Measurements from ENCODE around the gene NDUFC1. TPM values are rescaled to one million over a fixed set of nuclear protein-coding genes. Genes with fewer than 3 reads are reported as not detected.
A peak's percentile ranks its signal among the peaks of the same experiment; 100 is the strongest.

NDUFC1 gene
- total and polyA plus RNA-seq, 9 of the 15 experiments (the other 6 are each of a cell fraction or from before 2014, with no cell fraction given): 58.9 to 378 (median 120) TPM

DNA sequence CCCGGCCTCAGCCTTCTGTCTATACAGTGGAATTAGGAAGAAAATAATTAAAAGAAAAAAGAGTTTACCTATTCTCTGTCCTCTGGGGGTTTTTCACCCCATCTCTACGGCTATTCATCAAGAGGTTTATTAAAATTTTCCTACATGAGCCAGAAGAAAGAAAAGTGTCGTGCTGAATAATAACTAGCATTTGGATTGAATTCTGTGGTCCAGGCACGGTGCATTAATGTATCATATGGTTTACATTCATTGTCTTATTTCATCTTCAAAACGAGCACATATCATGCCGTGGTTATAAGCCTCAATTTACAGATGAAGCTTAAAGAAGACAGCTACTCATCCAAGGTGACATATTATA, 6.4 kb downstream of the NDUFC1 start (continued):
- TF ChIP-seq MGA (IDR thresholded peaks at IDR 0.05): 0 out of 2 replicates have a peak, but pooled peaks have one; percentile 33
- no peak for TF ChIP-seq CHD7 (IDR thresholded peaks at IDR 0.05; ENCODE audit: low read depth, low read length)
- no peak for TF ChIP-seq SOX6 (IDR thresholded peaks at IDR 0.05)
- peak; percentile 6; the same call in 1 of the 2 replicates for TF ChIP-seq GABPA (tag; conservative IDR thresholded peaks at IDR 0.05; ENCODE audit: low read depth)

Data from K562 (cell line).